ENCODE measurements around the gene NPM3. TPM values are rescaled to one million over a fixed set of nuclear protein-coding genes. Genes with fewer than 3 reads are reported as not detected.

The NPM3 gene
- total and polyA plus RNA-seq, 2 of the 4 experiments (the other 2 are of a cell fraction), result 84.1 to 112 TPM

GRCh38 chr10:101776161-101776817, 7.0 kb downstream of the NPM3 start:
- Histone ChIP-seq H3K14ac (replicated peaks; ENCODE audit: low read depth, low read length) (no peak overlapping the region), H3K18ac (ENCODE audit: low read depth, low read length) (no peak overlapping the region), H3K79me1 (ENCODE audit: low read depth in 1 of 2, low read length in 2 of 2) (peaks cover 0 to 10% of the 10 kb centered on the region in 2 experiments; a peak in 1 of 4 replicates), H3K9me1 (ENCODE audit: insufficient read depth, low read length) (no peaks in the 10 kb centered on the region), H3K27ac (ENCODE audit: insufficient read depth, low read length) (no peak overlapping the region), H3K23ac (ENCODE audit: low read depth, low read length) (no peak overlapping the region), H4K5ac (ENCODE audit: low read depth, low read length) (no peak overlapping the region), H3K56ac (ENCODE audit: extremely low read depth, insufficient read depth, low read length) (no peak overlapping the region), H2BK15ac (ENCODE audit: low read depth, low read length) (no peak overlapping the region), H4K8ac (ENCODE audit: low read depth in 2 of 2, low read length in 2 of 2) (no peak overlapping the region), H4K20me1 (ENCODE audit: insufficient read depth, low read length) (peaks cover 31% of the 10 kb centered on the region), H3K9me3 (ENCODE audit: control insufficient read depth, insufficient read depth, low read length) (no peaks in the 10 kb centered on the region), H3K4me3 (ENCODE audit: insufficient read depth, low read depth, low read length) (no peak overlapping the region), H3K4me2 (ENCODE audit: low read depth, low read length) (no peak overlapping the region), H2BK5ac (ENCODE audit: low read depth, low read length, poor library complexity, severe bottlenecking) (no peak overlapping the region), H3K4ac (ENCODE audit: low read depth, low read length) (no peak overlapping the region), H3K27me3 (ENCODE audit: control insufficient read depth, insufficient read depth, low read length) (peaks cover 64% of the 10 kb centered on the region), H2BK20ac (ENCODE audit: low read depth, low read length) (no peak overlapping the region), H2AFZ (replicated peaks; ENCODE audit: low read length, poor library complexity) (no peak overlapping the region), H2AK9ac (replicated peaks; ENCODE audit: low read depth, low read length, poor library complexity) (no peak overlapping the region), H4K91ac (ENCODE audit: insufficient read depth, low read depth, low read length) (no peak overlapping the region), H2AK5ac (ENCODE audit: low read depth, low read length) (no peak overlapping the region), H3K36me3 (ENCODE audit: control insufficient read depth, insufficient read depth, low read length) (no peaks in the 10 kb centered on the region; the same call in 1 of the 2 replicates), H2BK120ac (ENCODE audit: low read depth, low read length) (no peak overlapping the region), H3K4me1 (ENCODE audit: control insufficient read depth, insufficient read depth, low read length) (peaks cover 4% of the 10 kb centered on the region; the same call in 1 of the 2 replicates), H3K9ac (ENCODE audit: low read depth, low read length) (no peak overlapping the region)
- CTCF ChIA-PET, result no interaction called here
- intact Hi-C loops (cut with micrococcal nuclease), result no loop called here
- BruUV-seq (replicated peaks), result no TSS peak
- POLR2A ChIA-PET (ENCODE audit: unreplicated experiment), result no interaction called here
- dilution Hi-C loops (cut with HindIII; ENCODE audit: low sequenced_read_pairs, unreplicated experiment), result no loop called here
- WGBS, 2 experiments (ENCODE audit: extremely low coverage in 2 of 2, insufficient read length in 1 of 2), result 6% methylated on average over 28 of the region's 74 CpGs; no CpG with 5 or more reads in 1 of the 2 experiments
- in situ Hi-C loops (cut with MboI; ENCODE audit: low sequenced_read_pairs), result no loop called here
- DNase-seq (no peak), ATAC-seq (ENCODE audit: low read depth) (no peak)
- no peak for TF ChIP-seq CEBPB (IDR thresholded peaks at IDR 0.05; ENCODE audit: low read depth, low read length)
- TF ChIP-seq RAD21 (IDR thresholded peaks at IDR 0.05; ENCODE audit: low read length), result no peak
- no peak for TF ChIP-seq CHD1 (IDR thresholded peaks at IDR 0.05; ENCODE audit: low read depth, low read length)
- no peak for TF ChIP-seq POLR2A (IDR thresholded peaks at IDR 0.05; ENCODE audit: low read depth, low read length)
- TF ChIP-seq MXI1 (IDR thresholded peaks at IDR 0.05; ENCODE audit: borderline replicate concordance, low read depth, low read length), result no peak
- no peak for TF ChIP-seq USF2 (IDR thresholded peaks at IDR 0.05; ENCODE audit: low read depth, low read length)
- no peak for TF ChIP-seq RCOR1 (IDR thresholded peaks at IDR 0.05; ENCODE audit: insufficient replicate concordance, low read length)
- TF ChIP-seq FOS (IDR thresholded peaks at IDR 0.05; ENCODE audit: low read depth, low read length), result no peak
- no peak for TF ChIP-seq ELK1 (IDR thresholded peaks at IDR 0.05; ENCODE audit: borderline replicate concordance, low read depth, low read length)
- TF ChIP-seq MAFK (IDR thresholded peaks at IDR 0.05; ENCODE audit: low read depth, low read length), result no peak
- TF ChIP-seq NFE2L2 (IDR thresholded peaks at IDR 0.05; ENCODE audit: low read depth, low read length), result no peak
- TF ChIP-seq MAZ (IDR thresholded peaks at IDR 0.05; ENCODE audit: borderline replicate concordance, low read depth, low read length), result no peak
- no peak for TF ChIP-seq BHLHE40 (IDR thresholded peaks at IDR 0.05; ENCODE audit: low read depth, low read length)
- TF ChIP-seq SMC3 (IDR thresholded peaks at IDR 0.05; ENCODE audit: low read depth, low read length), result no peak
- TF ChIP-seq CTCF (conservative IDR thresholded peaks at IDR 0.05; ENCODE audit: low read depth, low read length), result no peak
- TF ChIP-seq RFX5 (IDR thresholded peaks at IDR 0.05; ENCODE audit: low read depth, low read length), result no peak
